IPS-NIHi7 (cell line): ENCODE data around the gene LRRC56.
A peak's percentile ranks its signal among the peaks of the same experiment; 100 is the strongest.

Experiments
- DNase-seq: peaks from one replicate; pipeline ENCODE4 v3.0.0; 2012; ENCODE audit warnings: mixed read lengths; ENCODE audit errors: extremely low spot score

The LRRC56 gene

DNA sequence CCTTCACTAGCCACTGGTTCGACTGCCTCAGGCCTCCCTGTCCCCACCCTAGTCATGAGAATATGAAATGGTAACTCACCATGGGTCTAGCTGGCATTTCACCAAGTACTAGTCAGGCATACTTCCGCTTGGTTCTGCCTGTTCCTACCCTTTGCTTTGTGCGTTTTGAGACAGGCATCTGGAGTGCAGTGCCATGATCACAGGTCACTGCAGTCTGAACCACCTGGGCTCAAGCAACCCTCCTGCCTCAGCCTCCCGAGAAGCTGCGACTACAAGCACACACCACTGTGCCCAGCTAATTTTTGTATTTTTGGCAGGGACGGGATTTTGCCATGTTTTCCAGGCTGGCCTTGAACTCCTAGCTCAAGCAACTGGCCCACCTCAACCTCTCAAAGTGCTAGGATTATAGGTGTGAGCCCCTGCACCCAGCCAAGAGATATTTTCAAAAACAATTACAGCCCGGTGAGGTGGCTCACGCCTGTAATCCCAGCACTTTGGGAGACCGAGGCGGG lies 16.1 kb upstream of the LRRC56 start:
- no peak for DNase-seq

DNA sequence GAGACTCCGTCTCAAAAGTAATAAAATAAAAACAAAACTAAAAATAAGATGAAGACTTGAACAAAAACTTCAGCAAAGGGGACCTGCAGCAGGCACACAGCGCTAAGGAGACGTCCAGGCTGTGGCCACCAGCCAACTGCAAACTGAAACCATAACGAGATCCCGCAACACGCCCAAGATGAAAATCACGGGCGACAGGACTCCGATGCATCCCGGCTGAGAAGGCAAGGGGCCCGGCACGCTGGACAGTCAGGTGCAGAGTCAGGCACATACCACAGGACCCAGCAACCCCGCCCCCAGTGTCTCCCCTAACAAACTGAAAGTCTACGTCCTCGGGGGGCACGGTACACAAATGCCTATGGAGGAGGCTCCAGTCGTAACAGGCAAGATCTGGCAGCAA lies 11.1 kb upstream of the LRRC56 start:
- no peak for DNase-seq

DNA sequence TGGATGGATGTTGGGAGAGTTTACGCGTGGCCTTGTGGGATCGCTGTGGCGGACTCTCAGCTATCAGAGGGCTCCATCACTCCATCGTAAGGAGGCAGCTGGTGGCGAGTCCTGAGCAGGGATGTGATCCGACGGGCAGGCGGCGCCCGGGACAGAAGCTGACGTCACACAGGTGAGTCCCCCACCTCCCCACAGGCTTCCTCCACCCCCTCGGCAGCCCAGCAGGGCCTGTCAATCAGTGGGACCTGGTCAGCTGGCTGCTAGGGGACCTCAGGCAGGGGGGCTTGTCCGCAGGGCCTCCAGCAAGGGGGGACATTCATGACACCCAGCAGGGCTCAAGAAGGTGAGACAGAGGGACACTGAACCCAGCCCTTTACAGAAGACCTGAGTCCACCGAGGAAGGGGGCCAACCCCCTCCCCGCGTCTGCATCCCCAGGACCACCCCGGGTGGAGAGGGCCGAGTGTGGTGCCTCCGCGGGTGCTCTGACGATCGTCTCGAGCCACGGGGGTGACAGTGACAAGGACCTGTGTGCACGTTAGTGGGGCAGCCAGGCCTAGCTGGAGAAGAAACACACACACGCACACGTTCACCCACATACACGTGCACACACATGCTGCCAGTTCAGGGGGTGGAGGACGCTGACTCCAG lies 9.0 kb upstream of the LRRC56 start:
- no peak for DNase-seq

DNA sequence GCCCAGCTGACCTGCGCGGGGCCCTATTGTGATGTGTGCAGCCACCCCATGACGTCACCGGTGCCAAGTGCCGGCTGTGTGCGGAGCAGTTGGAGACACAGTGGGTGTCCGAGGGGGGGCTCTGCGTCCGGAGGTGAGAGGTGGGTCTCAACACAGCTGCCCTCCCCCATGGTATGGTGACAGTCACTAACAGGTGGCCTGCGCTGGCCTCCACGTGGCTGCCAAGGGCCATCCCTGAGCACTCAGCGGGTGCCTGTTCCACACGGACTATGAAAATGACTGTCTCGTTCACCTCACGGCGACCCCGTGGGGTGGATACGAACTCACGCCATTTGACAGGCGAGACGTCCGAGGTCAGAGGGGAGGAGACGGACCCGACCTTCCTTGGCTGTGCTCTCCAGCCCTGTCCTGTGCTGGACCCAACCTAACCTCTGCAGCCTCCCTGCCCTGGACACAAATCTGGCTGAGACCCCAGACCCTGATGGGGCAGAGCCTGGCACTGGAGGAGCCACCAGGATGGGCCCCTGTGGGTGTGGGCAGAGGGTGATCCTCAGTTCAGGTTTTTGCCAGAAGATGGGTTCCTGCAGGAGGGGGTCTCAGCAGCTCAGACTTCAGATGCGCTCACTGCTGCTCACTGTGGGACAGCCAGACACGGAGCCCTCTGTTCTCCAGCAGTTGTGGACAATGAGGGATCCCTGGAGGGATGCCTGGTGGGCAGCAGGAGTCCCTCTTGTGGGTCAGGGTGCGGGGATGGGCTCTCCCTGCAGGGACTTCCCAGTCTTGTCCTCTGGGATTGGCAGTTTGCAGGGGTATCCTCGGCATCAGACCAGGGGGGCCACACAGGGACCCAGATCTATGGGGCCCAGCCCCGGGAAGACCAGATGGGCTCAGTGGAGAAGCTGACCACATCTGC lies 8.3 kb upstream of the LRRC56 start:
- no peak for DNase-seq

- DNase-seq, result no peak
Observed at GRCh38 chr11:529728-530411, 7.5 kb upstream of the LRRC56 start.

- DNase-seq, result no peak
Observed at GRCh38 chr11:530960-531831, 6.1 kb upstream of the LRRC56 start.

DNA sequence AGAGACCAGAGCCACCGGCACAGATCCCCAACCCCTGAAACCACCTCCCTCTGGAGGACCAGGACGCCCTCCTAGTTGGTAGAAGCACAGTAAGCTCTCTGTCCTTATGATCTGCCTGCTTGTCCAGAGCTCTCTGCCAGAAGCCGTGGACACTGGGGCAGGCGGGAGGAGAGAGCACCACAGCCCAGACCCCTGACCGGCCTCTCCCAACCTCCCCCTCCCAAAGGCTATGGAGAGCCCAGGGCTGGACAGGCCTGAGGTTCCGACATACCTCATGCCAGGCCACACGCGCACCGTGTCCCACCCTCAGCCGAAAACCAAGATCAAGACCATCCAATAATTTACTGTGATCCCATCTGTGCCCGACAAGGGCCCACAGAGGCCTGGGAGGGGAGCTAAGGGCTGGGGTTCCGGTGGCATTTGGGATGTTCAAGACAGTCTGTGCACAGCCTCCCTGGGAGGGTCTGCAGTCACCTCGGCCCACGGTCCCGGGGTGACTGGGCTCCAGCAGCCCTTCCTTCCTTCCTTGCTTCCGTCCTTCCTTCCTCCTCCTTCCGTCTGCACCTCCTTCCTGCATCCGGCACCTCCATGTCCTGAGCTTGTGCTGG lies 5.3 kb upstream of the LRRC56 start:
- no peak for DNase-seq

DNA sequence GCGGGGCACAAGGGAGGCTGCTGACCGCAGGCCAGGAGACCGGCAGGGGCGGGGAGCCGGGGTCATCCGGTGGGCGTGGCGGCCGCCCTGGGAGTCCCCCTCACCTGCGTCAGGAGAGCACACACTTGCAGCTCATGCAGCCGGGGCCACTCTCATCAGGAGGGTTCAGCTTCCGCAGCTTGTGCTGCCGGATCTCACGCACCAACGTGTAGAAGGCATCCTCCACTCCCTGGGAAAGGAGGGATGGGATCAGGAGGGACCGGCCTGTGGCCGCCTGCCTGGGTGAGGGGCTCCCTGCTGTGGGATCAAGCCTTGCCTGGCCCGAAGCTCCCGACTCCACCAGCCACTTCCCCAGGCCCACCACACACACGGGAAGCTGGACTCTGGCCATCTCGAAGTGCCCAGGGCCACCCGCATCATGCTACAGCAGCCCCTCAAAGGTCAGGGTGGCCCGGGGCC lies 4.8 kb upstream of the LRRC56 start:
- no peak for DNase-seq

DNA sequence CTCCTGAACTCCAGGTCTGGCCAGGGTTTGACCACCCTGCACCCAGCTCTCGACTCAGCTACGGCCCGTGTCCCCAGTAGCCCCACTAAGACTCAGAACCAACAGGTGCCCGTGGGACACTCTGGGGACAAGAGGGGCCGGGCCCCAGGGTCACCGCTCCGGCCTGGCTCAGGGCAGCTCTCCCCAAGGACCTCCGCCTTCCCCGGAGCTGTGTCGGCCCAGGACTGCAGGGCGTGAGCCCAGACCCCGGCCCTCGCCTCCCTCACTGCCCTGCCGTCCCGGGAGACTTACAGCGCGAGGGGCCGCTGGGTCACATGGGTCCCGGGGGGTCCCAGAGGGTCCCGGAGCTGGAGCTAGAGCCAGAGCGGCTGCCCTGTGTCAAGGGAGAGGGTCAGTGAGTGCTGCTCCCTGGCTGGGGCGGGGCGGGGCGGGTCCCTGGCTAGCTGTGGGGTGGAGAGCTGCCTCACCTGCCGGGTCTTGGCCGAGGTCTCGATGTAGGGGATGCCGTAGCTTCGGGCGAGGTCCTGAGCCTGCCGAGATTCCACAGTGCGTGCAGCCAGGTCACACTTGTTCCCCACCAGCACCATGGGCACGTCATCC lies 4.2 kb upstream of the LRRC56 start:
- no peak for DNase-seq

- no peak for DNase-seq
Observed at GRCh38 chr11:533586-534395, 3.5 kb upstream of the LRRC56 start.

- peak; percentile 46 for DNase-seq
Observed at GRCh38 chr11:534396-535209, 2.7 kb upstream of the LRRC56 start.

- DNase-seq, result no peak
Observed at GRCh38 chr11:535210-535518, 2.2 kb upstream of the LRRC56 start.

DNA sequence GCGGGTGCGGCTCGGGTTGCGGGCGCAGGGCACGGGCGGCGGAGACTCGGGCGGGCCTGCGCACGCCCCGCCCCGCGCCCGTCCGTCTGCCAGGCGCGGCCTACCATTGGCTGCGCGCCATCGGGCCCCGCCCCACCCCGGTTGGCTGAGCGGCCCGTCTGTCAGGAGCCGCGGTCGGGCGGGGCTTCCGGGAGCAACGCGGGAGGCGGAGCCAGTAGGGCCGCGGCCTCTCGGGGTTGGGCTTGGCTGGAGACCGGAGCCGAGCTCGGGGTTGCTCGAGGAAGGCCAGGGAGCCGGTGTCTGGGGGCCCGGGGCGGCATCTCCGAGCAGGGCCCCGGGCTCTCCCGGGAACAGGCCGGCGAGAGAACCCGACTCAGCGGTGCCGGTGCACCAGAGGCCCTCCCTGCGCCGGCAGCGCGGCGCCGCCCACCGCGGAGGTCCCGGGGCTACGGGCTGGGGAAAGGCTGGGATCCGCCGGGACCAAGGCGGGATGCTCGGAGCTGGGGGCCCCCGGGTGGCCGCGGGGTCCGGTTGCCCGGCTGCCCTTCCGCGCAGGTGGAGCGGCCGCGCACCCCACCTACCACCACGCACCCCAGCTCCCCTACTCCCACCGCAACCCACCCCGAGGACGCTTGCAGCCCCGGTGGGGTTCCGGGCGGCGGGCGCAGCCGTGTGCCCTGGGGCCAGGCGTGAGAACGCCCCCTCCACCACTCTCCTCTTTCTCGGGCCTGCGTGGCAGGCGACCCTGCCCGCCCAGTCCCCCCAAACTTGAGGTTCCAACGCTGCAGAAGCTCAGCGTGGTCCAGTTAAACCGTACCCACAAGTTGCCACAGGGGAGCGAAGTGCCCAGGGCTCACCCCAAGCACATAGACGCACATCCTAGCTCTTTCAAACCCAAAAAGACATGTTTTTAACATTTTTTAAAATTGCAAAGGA lies 1.5 kb upstream of the LRRC56 start, which contains the start of gene HRAS:
HRAS (minus strand) TSS at position 58 of the 936 bp plus-strand sequence.
- DNase-seq, result peak; percentile 100

DNA sequence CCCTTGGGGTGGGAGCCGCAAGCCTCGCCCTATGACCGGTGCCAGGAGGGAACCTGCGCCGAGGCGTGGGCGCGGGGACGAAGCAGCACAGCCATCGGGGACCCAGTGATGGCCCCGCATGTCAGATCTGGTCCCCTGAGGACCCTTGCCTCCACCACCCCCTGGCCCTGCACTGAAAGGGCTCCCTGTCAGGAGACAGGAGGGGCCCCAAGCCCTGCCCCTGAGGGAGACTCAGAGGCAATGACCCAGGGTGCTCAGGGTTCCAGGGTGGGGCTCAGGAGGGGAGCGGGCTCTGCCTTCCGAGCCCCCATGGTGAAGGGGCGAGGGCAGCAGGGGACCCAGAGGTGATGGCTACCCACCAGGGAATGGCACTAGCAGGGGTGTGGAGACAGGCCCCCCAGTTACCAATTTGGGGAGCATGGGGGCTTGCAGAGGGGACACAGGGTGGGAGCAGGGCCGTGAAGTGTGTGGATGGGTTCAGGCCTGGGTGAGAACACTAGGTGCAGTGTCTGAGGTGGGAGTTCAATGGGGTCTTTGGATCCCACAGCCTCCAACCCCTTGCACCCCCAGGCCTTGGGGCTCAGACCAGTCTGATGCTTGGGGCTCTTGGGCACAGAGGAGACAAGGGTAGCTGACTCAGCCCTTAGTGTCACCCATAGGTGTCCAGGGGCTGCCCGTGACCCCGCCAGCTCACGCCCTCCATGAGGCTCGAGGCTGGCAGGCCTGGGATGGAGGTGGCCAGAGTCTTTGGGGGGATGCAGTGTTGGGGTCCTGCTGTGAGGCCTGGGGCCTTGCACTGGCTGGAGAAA lies 499 bp downstream of the LRRC56 start:
- no peak for DNase-seq

- no peak for DNase-seq
Observed at GRCh38 chr11:538431-539051, 1.2 kb downstream of the LRRC56 start.

GRCh38 chr11:539971-540481 lies 2.7 kb downstream of the LRRC56 start:
- DNase-seq, result no peak
